GM23338 (cell line): ENCODE results near the gene SSH2.

Experiments
- EZH2 ChIP-seq: fragments of 200-600 bp; sonication (generic); IDR thresholded peaks from one replicate; pipeline ENCODE4 v1.8.0; 2017; ENCODE audit warnings: antibody characterized with exemption, mild to moderate bottlenecking, low read depth; ENCODE audit not compliant: unreplicated experiment
- POLR2AphosphoS5 ChIP-seq: IDR thresholded peaks from 2 replicates; pipeline ENCODE4 v1.6.1; 2016; ENCODE audit warnings: antibody characterized with exemption, low read depth
- TF ChIP-seq, protein P1 (sequence below), 2 experiments: fragments of 200-600 bp in 1 of 2; sonication (generic) in 1 of 2; conservative IDR thresholded peaks; 2 replicates each; pipeline versions ENCODE4 v1.5.1 to v1.6.1; 2016 to 2017; ENCODE audit warnings: antibody characterized with exemption in 2 of 2, low read depth in 2 of 2, mild to moderate bottlenecking in 2 of 2, moderate library complexity in 1 of 2

DNA sequence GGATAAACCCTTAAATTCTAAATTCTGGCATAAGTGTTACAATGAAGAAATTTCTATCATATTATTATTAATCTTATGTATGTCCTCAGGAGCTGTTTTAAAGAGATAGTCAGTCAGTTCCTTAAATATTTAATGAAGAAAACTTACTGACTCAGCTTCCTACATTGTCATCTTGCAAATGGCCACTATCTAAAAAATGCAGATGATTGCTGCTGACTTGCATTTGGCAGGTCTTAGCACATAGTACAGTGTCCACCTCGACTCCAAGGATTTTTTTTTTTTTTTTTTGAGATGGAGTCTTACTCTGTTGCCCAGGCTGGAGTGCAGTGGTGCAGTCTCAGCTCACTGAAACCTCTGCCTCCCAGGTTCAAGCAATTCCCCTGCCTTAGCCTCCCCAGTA, 252.2 kb downstream of the SSH2 start:
- TF ChIP-seq, protein P1, sequence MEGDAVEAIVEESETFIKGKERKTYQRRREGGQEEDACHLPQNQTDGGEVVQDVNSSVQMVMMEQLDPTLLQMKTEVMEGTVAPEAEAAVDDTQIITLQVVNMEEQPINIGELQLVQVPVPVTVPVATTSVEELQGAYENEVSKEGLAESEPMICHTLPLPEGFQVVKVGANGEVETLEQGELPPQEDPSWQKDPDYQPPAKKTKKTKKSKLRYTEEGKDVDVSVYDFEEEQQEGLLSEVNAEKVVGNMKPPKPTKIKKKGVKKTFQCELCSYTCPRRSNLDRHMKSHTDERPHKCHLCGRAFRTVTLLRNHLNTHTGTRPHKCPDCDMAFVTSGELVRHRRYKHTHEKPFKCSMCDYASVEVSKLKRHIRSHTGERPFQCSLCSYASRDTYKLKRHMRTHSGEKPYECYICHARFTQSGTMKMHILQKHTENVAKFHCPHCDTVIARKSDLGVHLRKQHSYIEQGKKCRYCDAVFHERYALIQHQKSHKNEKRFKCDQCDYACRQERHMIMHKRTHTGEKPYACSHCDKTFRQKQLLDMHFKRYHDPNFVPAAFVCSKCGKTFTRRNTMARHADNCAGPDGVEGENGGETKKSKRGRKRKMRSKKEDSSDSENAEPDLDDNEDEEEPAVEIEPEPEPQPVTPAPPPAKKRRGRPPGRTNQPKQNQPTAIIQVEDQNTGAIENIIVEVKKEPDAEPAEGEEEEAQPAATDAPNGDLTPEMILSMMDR (conservative IDR thresholded peaks at IDR 0.05; ENCODE audit: low read depth in 2 of 2) = no peak
- no peak for TF ChIP-seq EZH2
- no peak for TF ChIP-seq POLR2AphosphoS5
